Right lobe of liver (tissue), 6 donors: Measurements from ENCODE around the gene IFI35. TPM values are rescaled to one million over a fixed set of nuclear protein-coding genes. Genes with fewer than 3 reads are reported as not detected.
"Not testable (repeated sequence)": the region's sequence is repeated elsewhere in the genome, so short reads cannot be mapped to it uniquely, and the experiment has no call there.

Source experiments
- ATAC-seq, 4 donors: fragments of 200-7000 bp; cut with Tn5 transposase; one replicate each; pipeline ENCODE4 v1.9.1; 2020; ENCODE audit warnings: mild to moderate bottlenecking in 4 of 4, moderate library complexity in 4 of 4
- DNase-seq, 3 donors: peaks; one replicate each; pipeline ENCODE4 v3.0.0-alpha.2; 2020
- H3K27ac ChIP-seq, 3 donors: fragments of 200-600 bp; one replicate each; pipeline ENCODE4 v1.8.0; 2022
- H3K27me3 ChIP-seq, 2 donors: fragments of 200-600 bp; one replicate each; pipeline ENCODE4 v1.8.0; 2022
- H3K36me3 ChIP-seq, 4 donors: fragments of 200-600 bp; sonication (generic) in 1 of 4; one replicate each; pipeline versions ENCODE4 v1.5.1 to v1.8.0; 2017 to 2022; ENCODE audit warnings: control low read depth in 1 of 4
- H3K4me1 ChIP-seq, 4 donors: fragments of 200-600 bp; sonication (generic) in 1 of 4; one replicate each; pipeline versions ENCODE4 v1.5.1 to v1.8.0; 2017 to 2022; ENCODE audit warnings: control low read depth in 1 of 4
- H3K4me3 ChIP-seq, 3 donors: fragments of 200-600 bp; one replicate each; pipeline ENCODE4 v1.8.0; 2022
- H3K9me3 ChIP-seq, 4 donors: fragments of 200-600 bp; sonication (generic) in 1 of 4; one replicate each; pipeline versions ENCODE4 v1.5.1 to v1.8.0; 2017 to 2022; ENCODE audit warnings: control low read depth in 1 of 4
- POLR2A ChIP-seq: fragments of 450-650 bp; IDR thresholded peaks from one replicate; pipeline ENCODE4 v1.6.1; 2017; ENCODE audit warnings: antibody characterized with exemption, mild to moderate bottlenecking
- WGBS: methylation state at CpG from one replicate; pipeline ENCODE4 v1.1.6; 2018; ENCODE audit warnings: low coverage, low lambda C conversion rate; ENCODE audit not compliant: insufficient coverage; ENCODE audit errors: missing lambda C conversion rate; 5-methylcytosine and 5-hydroxymethylcytosine counted together
- intact Hi-C, 2 donors: fragments of 100-400 bp; cut with DNase I; formaldehyde crosslinking; loops; one replicate each; pipeline versions ENCODE4 v1.11.2 to v1.14.1; 2022
- total RNA-seq, 6 experiments: library from RNA; depleted of rRNA in 2 of 6; stranded (reverse); fragments of >200 nt in 2 of 6; fragmentation: NEBNext Ultra II Directional in 3 of 6; extraction: Animal tissue kit (Norgen Biotek cat#: 25700) in 3 of 6; gene quantifications; one replicate each; pipeline versions ENCODE4 v1.1.0 to v1.2.4, GENCODE V29; 2016 to 2023
- TF ChIP-seq, protein P1 (sequence below), 4 donors: fragments of 200-600 bp in 3 of 4; fragments of 450-650 bp in 1 of 4; IDR thresholded peaks; one replicate each; pipeline versions ENCODE4 v1.5.1 to v1.8.0; 2016 to 2022; ENCODE audit warnings: antibody characterized with exemption in 4 of 4, mild to moderate bottlenecking in 2 of 4
- donor health status: DM: no; HTN: yes; CAD: no.
- donor health status: DM: no; HTN: no; CAD: no.
- donor health status: DM: no; HTN: no; CAD: no.
- donor health status: DM: no; HTN: yes; CAD: no.
- donor health status: DM: no; HTN: yes; CAD: no.

Gene IFI35
- total RNA-seq, 6 experiments from 2014 or later = 14.1 to 23.3 (median 18.1) TPM

DNA sequence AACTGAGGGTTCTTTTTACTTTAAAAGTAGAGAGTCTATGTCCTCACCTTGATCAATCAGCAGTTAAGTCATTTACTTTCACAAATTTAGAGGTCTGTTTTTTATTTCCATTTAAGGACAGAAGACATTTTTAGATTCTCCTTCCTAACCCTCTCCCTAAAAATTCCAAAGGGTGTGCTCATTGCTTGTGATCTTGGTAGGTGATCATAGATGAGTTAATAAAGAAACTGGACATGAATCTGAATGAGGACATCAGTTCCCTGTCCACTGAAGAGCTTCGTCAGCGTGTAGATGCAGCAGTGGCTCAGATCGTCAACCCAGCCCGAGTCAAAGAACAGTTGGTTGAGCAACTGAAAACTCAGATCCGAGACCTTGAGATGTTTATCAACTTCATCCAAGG lies 17.4 kb upstream of the IFI35 start:
- DNase-seq (no peak), ATAC-seq (no peak)
- Histone ChIP-seq H3K4me3 (no peak overlapping the region), H3K27ac (no peak overlapping the region), H3K27me3 (no peaks in the 10 kb centered on the region), H3K9me3 (no peaks in the 10 kb centered on the region), H3K36me3 (peaks cover 0 to 59% (median 22%) of the 10 kb centered on the region in 4 donors), H3K4me1 (no peaks in the 10 kb centered on the region)
- 87% methylated on average over 5 of the region's 5 CpGs for WGBS
- intact Hi-C loops = no loop called here
- TF ChIP-seq POLR2A = no peak
- TF ChIP-seq, protein P1, sequence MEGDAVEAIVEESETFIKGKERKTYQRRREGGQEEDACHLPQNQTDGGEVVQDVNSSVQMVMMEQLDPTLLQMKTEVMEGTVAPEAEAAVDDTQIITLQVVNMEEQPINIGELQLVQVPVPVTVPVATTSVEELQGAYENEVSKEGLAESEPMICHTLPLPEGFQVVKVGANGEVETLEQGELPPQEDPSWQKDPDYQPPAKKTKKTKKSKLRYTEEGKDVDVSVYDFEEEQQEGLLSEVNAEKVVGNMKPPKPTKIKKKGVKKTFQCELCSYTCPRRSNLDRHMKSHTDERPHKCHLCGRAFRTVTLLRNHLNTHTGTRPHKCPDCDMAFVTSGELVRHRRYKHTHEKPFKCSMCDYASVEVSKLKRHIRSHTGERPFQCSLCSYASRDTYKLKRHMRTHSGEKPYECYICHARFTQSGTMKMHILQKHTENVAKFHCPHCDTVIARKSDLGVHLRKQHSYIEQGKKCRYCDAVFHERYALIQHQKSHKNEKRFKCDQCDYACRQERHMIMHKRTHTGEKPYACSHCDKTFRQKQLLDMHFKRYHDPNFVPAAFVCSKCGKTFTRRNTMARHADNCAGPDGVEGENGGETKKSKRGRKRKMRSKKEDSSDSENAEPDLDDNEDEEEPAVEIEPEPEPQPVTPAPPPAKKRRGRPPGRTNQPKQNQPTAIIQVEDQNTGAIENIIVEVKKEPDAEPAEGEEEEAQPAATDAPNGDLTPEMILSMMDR (IDR thresholded peaks at IDR 0.05) = no peak

DNA sequence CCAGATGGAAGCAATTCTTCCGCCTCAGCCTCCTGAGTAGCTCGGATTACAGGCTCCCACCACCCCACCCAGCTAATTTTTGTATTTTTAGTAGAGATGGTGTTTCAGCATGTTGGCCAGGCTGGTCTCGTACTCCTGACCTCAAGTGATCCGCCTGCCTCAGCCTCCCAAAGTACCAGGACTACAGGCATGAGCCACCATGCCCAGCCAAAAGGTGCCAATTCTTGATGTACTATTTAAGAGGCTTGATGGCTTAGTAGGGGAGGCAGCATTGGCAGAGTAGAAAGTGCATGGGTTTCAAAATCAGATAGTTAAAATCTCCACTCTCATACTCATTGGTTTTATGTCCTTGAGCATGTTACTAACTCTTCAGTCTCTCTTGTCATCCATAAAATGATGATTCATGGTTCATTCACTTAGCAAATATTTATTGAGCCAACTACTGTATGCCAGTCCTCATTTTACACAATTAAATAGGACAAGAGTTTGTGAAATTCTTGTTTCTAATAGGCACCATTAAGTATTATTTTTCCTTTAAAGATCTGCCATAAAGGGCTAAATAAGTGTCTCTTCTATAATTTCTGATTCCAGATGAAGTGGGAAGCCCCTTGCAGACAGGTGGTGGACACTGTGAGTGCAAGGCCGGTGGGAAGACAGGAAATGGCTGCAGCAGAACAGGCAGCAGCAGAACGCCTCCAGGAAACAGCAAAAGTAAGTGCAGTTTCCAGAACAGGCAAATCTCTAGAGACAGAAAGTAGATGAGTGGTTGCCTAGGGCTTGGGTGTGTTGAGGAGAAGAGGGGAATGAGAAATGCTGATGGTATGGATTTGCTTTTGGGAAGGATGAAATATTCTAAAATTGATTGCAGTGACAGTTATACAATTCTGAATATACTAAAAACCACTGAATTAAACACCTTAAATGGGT lies 16.6 kb upstream of the IFI35 start:
- DNase-seq = no peak
- intact Hi-C loops = loop anchor here in 1 of 2 donors (10.0 kb wide), 1 partner anchor 135 kb away; the partner anchor contains the start of gene BRCA1
- H3K4me1 ChIP-seq = no peaks in the 10 kb centered on the region
- WGBS = 80% methylated on average over 4 of the region's 6 CpGs
- peaks cover 0 to 59% (median 22%) of the 10 kb centered on the region in 4 donors for H3K36me3 ChIP-seq
- no peak overlapping the region for H3K4me3 ChIP-seq
- no peak for ATAC-seq
- H3K27me3 ChIP-seq = no peaks in the 10 kb centered on the region
- H3K9me3 ChIP-seq = no peaks in the 10 kb centered on the region
- H3K27ac ChIP-seq = no peak overlapping the region
- TF ChIP-seq, protein P1 (IDR thresholded peaks at IDR 0.05) = no peak
- no peak for TF ChIP-seq POLR2A

DNA sequence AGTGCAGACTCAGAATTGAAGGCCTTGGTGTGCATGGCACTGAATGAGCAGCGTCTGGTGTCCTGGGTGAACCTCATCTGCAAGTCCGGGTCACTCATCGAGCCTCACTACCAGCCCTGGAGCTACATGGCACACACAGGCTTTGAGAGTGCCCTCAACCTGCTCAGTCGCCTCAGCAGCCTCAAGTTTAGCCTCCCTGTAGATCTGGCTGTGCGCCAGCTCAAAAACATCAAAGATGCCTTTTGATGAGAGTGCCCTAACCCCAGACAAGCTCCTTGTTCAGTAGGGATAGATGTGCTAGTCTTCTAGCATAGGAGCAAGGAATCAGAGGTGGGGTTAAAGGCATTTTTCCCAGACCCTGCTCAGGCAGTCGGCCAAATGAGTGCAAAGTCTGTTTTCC lies 15.1 kb upstream of the IFI35 start:
- DNase-seq (no peak), ATAC-seq (no peak)
- Histone ChIP-seq H3K4me1 (no peaks in the 10 kb centered on the region), H3K9me3 (no peaks in the 10 kb centered on the region), H3K36me3 (peaks cover 0 to 59% (median 22%) of the 10 kb centered on the region in 4 donors), H3K4me3 (no peak overlapping the region), H3K27me3 (no peaks in the 10 kb centered on the region), H3K27ac (no peak overlapping the region)
- TF ChIP-seq, protein P1 (IDR thresholded peaks at IDR 0.05) = no peak
- TF ChIP-seq POLR2A = no peak
- 100% methylated on average over 3 of the region's 6 CpGs for WGBS
- intact Hi-C loops = loop anchor here in 1 of 2 donors (10.0 kb wide), 1 partner anchor 133 kb away; the partner anchor contains the start of gene BRCA1

DNA sequence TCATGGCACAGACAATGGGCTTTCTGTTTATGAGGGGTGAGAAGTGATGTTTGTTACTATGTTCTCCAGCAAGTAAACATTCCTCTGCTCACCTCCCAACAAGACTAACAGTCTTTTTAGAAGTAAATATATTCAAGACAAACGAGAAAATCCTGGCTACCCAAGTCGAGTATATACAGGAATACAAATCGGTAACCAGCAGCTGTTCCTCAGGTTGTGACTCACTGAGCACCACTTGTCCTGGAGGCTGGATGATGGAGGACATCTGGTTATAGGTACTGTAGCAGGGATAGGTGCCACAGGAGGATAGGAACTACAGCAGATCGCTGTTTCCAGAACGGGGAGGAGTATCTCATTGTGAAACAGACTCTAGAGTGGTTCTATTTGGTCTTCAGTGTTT lies 13.7 kb upstream of the IFI35 start:
- no peak overlapping the region for H3K27ac ChIP-seq
- ATAC-seq (no peak), DNase-seq (no peak)
- H3K27me3 ChIP-seq = no peaks in the 10 kb centered on the region
- intact Hi-C loops = loop anchor here in 1 of 2 donors (10.0 kb wide), 1 partner anchor 132 kb away; the partner anchor contains the start of gene BRCA1
- TF ChIP-seq POLR2A = no peak
- TF ChIP-seq, protein P1 (IDR thresholded peaks at IDR 0.05) = no peak
- peaks cover 0 to 47% (median 19%) of the 10 kb centered on the region in 4 donors for H3K36me3 ChIP-seq
- no peaks in the 10 kb centered on the region for H3K9me3 ChIP-seq
- H3K4me3 ChIP-seq = no peak overlapping the region
- peaks cover 0 to 7% (median 3%) of the 10 kb centered on the region in 4 donors for H3K4me1 ChIP-seq
- 78% methylated on average over 5 of the region's 5 CpGs for WGBS

DNA sequence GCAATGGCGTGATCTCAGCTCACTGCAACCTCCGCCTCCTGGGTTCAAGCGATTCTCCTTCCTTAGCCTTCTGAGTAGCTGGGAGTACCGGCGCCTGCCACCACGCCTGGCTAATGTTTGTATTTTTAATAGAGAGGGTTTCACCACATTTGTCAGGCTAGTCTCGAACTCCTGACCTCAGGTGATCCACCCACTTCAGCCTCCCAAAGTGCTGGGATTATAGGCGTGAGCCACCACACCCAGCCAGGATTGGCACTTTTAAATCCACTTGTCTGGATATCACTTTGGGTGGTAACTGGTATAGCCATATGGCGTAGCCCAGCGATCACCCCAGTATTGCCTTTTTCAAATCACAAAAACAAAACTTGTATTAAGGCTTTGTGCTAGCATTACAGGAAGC lies 12.7 kb upstream of the IFI35 start:
- intact Hi-C loops = loop anchor here in 1 of 2 donors (10.0 kb wide), 1 partner anchor 131 kb away; the partner anchor contains the start of gene BRCA1
- not testable (repeated sequence) for H3K4me1 ChIP-seq, ATAC-seq, H3K4me3 ChIP-seq, H3K9me3 ChIP-seq, H3K27me3 ChIP-seq, H3K27ac ChIP-seq
- 91% methylated on average over 8 of the region's 10 CpGs for WGBS
- DNase-seq = peak in 1 of 3 donors; percentile 5
- peaks cover 0 to 36% (median 17%) of the 10 kb centered on the region in 4 donors for H3K36me3 ChIP-seq
